Measurements from ENCODE around the gene CEP63.

DNA sequence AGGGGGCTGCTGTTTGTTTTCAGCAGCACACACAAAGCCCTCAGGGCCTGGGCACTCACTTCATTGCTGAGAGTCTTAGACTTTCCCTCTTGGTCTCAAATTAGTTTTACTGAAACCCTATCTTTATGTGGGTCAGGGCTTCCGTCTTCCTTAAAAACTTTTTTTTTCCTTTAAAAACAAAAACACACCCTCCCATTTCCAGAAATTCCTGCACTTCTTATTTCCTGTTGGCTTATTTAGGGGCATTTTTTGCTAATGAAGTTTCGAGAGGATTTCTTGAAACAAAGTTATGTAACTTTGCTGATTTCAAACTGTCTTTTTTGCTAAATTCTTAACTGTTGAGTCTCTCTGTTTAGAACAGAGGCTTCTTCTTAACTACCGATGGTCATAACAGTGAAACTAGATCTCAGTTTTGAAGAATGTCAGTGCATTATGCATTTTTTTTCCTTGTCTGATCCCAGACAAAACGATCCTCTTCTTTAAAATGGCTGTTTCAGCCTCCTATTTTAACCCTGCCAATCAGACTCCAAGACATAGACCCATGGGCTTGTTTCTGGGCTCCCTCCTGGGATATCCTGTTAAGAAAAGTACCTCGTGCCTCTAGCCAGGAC, 23.4 kb upstream of the CEP63 start:
- TF ChIP-seq, protein P1, sequence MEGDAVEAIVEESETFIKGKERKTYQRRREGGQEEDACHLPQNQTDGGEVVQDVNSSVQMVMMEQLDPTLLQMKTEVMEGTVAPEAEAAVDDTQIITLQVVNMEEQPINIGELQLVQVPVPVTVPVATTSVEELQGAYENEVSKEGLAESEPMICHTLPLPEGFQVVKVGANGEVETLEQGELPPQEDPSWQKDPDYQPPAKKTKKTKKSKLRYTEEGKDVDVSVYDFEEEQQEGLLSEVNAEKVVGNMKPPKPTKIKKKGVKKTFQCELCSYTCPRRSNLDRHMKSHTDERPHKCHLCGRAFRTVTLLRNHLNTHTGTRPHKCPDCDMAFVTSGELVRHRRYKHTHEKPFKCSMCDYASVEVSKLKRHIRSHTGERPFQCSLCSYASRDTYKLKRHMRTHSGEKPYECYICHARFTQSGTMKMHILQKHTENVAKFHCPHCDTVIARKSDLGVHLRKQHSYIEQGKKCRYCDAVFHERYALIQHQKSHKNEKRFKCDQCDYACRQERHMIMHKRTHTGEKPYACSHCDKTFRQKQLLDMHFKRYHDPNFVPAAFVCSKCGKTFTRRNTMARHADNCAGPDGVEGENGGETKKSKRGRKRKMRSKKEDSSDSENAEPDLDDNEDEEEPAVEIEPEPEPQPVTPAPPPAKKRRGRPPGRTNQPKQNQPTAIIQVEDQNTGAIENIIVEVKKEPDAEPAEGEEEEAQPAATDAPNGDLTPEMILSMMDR (IDR thresholded peaks at IDR 0.05), result no peak
- TF ChIP-seq POLR2AphosphoS5 (IDR thresholded peaks at IDR 0.05) (no peak), POLR2A (IDR thresholded peaks at IDR 0.05) (no peak)

Data from breast epithelium (tissue), 3 donors.